HepG2 (cell line): ENCODE data around the gene SH3GL1. TPM values are rescaled to one million over a fixed set of nuclear protein-coding genes. Genes with fewer than 3 reads are reported as not detected.
A peak's percentile ranks its signal among the peaks of the same experiment; 100 is the strongest.

ENCODE experiments used
- ESRRA ChIP-seq: sonication (generic); formaldehyde crosslinking; IDR thresholded peaks from 2 replicates; pipeline ENCODE4 v1.5.1; 2020; ENCODE audit warnings: mild to moderate bottlenecking, low read depth, missing genetic modification reagents
- FOXJ3 ChIP-seq: sonication (generic); formaldehyde crosslinking; IDR thresholded peaks from 2 replicates; pipeline ENCODE4 v1.4.0; 2020; ENCODE audit warnings: missing genetic modification reagents, mild to moderate bottlenecking, borderline replicate concordance
- KMT2A ChIP-seq: sonication (generic); formaldehyde crosslinking; IDR thresholded peaks from 2 replicates; pipeline ENCODE4 v1.4.0; 2020; ENCODE audit warnings: missing genetic modification reagents
- PCBP2 ChIP-seq: fragments of 200-400 bp; formaldehyde crosslinking; optimal IDR thresholded peaks from 2 replicates; pipeline ENCODE3; 2018; ENCODE audit warnings: low read length, low read depth; ENCODE audit not compliant: poor library complexity, severe bottlenecking
- SRF ChIP-seq: IDR thresholded peaks from 2 replicates; pipeline ENCODE4 v1.6.1; 2011; ENCODE audit warnings: mild to moderate bottlenecking, low read depth, low read length, moderate library complexity
- TEAD3 ChIP-seq: optimal IDR thresholded peaks from 2 replicates; pipeline ENCODE3; 2016; ENCODE audit warnings: borderline replicate concordance
- ZBTB20 ChIP-seq: sonication (generic); formaldehyde crosslinking; IDR thresholded peaks from 2 replicates; pipeline ENCODE4 v1.8.1; 2023; ENCODE audit warnings: missing genetic modification reagents, low read depth, mild to moderate bottlenecking, borderline replicate concordance
- ZFAT ChIP-seq: sonication (generic); formaldehyde crosslinking; conservative IDR thresholded peaks from 2 replicates; pipeline ENCODE4 v1.8.1; 2023; ENCODE audit warnings: missing genetic modification reagents, inconsistent platforms
- ZFP37 ChIP-seq: sonication (generic); formaldehyde crosslinking; IDR thresholded peaks from 2 replicates; pipeline ENCODE4 v1.4.0; 2020; ENCODE audit warnings: missing genetic modification reagents, borderline replicate concordance
- ZNF253 ChIP-seq: sonication (generic); formaldehyde crosslinking; IDR thresholded peaks from 2 replicates; pipeline ENCODE4 v1.8.0; 2022; ENCODE audit warnings: mild to moderate bottlenecking, missing genetic modification reagents, borderline replicate concordance
- ZNF44 ChIP-seq: sonication (generic); formaldehyde crosslinking; IDR thresholded peaks from 2 replicates; pipeline ENCODE4 v1.5.1; 2020; ENCODE audit warnings: mild to moderate bottlenecking, missing genetic modification reagents
- ZNF546 ChIP-seq: sonication (generic); formaldehyde crosslinking; conservative IDR thresholded peaks from 2 replicates; pipeline ENCODE4 v1.8.1; 2023; ENCODE audit warnings: mild to moderate bottlenecking, missing genetic modification reagents
- ZNF678 ChIP-seq: sonication (generic); formaldehyde crosslinking; IDR thresholded peaks from 2 replicates; pipeline ENCODE4 v1.4.0; 2020; ENCODE audit warnings: mild to moderate bottlenecking, missing genetic modification reagents
- ZNF788 ChIP-seq: sonication (generic); formaldehyde crosslinking; IDR thresholded peaks from 2 replicates; pipeline ENCODE4 v1.5.0; 2020; ENCODE audit warnings: mild to moderate bottlenecking, missing genetic modification reagents, borderline replicate concordance
- polyA plus RNA-seq, 8 experiments: library from polyadenylated mRNA; depleted of rRNA in 3 of 8; stranded (reverse) in 7 of 8; unstranded in 1 of 8; fragments of >200 nt; fragmentation: Illumina TruSeq in 4 of 8; extraction: Trizol in 4 of 8; gene quantifications; 2 replicates each; pipeline versions ENCODE4 v1.2.1 to v1.2.3, GENCODE V29; 2011 to 2016; ENCODE audit warnings: low read depth in 4 of 8, missing spikeins in 1 of 8, mixed read lengths in 1 of 8; ENCODE audit not compliant: insufficient read depth in 1 of 8
- total RNA-seq, 5 experiments: library from RNA; depleted of rRNA; stranded (reverse); fragments of >200 nt; fragmentation: Illumina TruSeq; extraction: Trizol; gene quantifications; 2 replicates each; pipeline ENCODE4 v1.2.3, GENCODE V29; 2016; ENCODE audit warnings: low read depth in 1 of 5
- TF ChIP-seq, protein P1 (sequence below): sonication (generic); formaldehyde crosslinking; IDR thresholded peaks from 2 replicates; pipeline ENCODE4 v1.4.0; 2020; ENCODE audit warnings: mild to moderate bottlenecking, low read depth, missing genetic modification reagents
- TF ChIP-seq, protein P2 (sequence below): sonication (generic); formaldehyde crosslinking; IDR thresholded peaks from 2 replicates; pipeline ENCODE4 v1.4.0; 2020; ENCODE audit warnings: missing genetic modification reagents
- TF ChIP-seq, protein P3 (sequence below): sonication (generic); formaldehyde crosslinking; conservative IDR thresholded peaks from 2 replicates; pipeline ENCODE4 v1.8.1; 2023; ENCODE audit warnings: missing genetic modification reagents
- TF ChIP-seq, protein P4 (sequence below): sonication (generic); formaldehyde crosslinking; IDR thresholded peaks from 2 replicates; pipeline ENCODE4 v1.8.0; 2022; ENCODE audit warnings: missing genetic modification reagents, low read depth, mild to moderate bottlenecking, borderline replicate concordance

SH3GL1 gene
- total and polyA plus RNA-seq, 2 of the 13 experiments (the other 11 are each of a cell fraction or from before 2014, with no cell fraction given), result 33.0 to 45.1 TPM

- TF ChIP-seq, protein P1, sequence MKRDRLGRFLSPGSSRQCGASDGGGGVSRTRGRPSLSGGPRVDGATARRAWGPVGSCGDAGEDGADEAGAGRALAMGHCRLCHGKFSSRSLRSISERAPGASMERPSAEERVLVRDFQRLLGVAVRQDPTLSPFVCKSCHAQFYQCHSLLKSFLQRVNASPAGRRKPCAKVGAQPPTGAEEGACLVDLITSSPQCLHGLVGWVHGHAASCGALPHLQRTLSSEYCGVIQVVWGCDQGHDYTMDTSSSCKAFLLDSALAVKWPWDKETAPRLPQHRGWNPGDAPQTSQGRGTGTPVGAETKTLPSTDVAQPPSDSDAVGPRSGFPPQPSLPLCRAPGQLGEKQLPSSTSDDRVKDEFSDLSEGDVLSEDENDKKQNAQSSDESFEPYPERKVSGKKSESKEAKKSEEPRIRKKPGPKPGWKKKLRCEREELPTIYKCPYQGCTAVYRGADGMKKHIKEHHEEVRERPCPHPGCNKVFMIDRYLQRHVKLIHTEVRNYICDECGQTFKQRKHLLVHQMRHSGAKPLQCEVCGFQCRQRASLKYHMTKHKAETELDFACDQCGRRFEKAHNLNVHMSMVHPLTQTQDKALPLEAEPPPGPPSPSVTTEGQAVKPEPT (CRISPR knock-in tag), result peak; percentile 65; the same call in 1 of the 2 replicates
- peak; percentile 94 for TF ChIP-seq TEAD3
- TF ChIP-seq ZNF546 (CRISPR knock-in tag), result 0 out of 2 replicates have a peak, but pooled peaks have one; percentile 20
- no peak for TF ChIP-seq SRF
- TF ChIP-seq, protein P2, sequence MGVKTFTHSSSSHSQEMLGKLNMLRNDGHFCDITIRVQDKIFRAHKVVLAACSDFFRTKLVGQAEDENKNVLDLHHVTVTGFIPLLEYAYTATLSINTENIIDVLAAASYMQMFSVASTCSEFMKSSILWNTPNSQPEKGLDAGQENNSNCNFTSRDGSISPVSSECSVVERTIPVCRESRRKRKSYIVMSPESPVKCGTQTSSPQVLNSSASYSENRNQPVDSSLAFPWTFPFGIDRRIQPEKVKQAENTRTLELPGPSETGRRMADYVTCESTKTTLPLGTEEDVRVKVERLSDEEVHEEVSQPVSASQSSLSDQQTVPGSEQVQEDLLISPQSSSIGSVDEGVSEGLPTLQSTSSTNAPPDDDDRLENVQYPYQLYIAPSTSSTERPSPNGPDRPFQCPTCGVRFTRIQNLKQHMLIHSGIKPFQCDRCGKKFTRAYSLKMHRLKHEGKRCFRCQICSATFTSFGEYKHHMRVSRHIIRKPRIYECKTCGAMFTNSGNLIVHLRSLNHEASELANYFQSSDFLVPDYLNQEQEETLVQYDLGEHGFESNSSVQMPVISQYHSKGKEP (CRISPR knock-in tag), result no peak
- peak; percentile 54 for TF ChIP-seq ESRRA (CRISPR knock-in tag)
- no peak for TF ChIP-seq FOXJ3 (CRISPR knock-in tag)
- no peak for TF ChIP-seq ZNF44 (CRISPR knock-in tag)
- TF ChIP-seq KMT2A (CRISPR knock-in tag), result no peak
- TF ChIP-seq, protein P3, sequence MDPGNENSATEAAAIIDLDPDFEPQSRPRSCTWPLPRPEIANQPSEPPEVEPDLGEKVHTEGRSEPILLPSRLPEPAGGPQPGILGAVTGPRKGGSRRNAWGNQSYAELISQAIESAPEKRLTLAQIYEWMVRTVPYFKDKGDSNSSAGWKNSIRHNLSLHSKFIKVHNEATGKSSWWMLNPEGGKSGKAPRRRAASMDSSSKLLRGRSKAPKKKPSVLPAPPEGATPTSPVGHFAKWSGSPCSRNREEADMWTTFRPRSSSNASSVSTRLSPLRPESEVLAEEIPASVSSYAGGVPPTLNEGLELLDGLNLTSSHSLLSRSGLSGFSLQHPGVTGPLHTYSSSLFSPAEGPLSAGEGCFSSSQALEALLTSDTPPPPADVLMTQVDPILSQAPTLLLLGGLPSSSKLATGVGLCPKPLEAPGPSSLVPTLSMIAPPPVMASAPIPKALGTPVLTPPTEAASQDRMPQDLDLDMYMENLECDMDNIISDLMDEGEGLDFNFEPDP (CRISPR knock-in tag), result no peak
- no peak for TF ChIP-seq ZFAT (CRISPR knock-in tag)
- TF ChIP-seq ZBTB20 (CRISPR knock-in tag), result no peak; the same call in 1 of the 2 replicates
- peak; percentile 93 for TF ChIP-seq ZFP37 (CRISPR knock-in tag)
- peak; percentile 78 for TF ChIP-seq ZNF788 (CRISPR knock-in tag)
- no peak for TF ChIP-seq PCBP2
- no peak for TF ChIP-seq ZNF678 (CRISPR knock-in tag)
- TF ChIP-seq, protein P4, sequence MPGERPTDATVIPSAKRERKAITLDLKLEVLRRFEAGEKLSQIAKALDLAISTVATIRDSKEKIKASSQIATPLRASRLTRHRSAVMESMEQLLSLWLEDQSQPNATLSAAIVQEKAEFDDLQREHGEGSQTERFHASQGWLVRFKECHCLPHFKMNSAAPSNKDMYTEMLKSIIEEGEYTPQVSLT (CRISPR knock-in tag), result no peak
- peak; percentile 80; the same call in 1 of the 2 replicates for TF ChIP-seq ZNF253 (CRISPR knock-in tag)
Measured at GRCh38 chr19:4374498-4375163, 25.7 kb downstream of the SH3GL1 start (continued).
